NCI-H2029 treated with DMSO at 0.1 percent for 48 hours (cell line): ENCODE data around the gene SPO11.
A peak's percentile ranks its signal among the peaks of the same experiment; 100 is the strongest.
"Not testable (repeated sequence)": the region's sequence is repeated elsewhere in the genome, so short reads cannot be mapped to it uniquely, and the experiment has no call there.

ENCODE experiments used
- DNase-seq: peaks from one replicate; lab custom pipeline; 2025; lab: John Stamatoyannopoulos, UW

Gene SPO11

DNA sequence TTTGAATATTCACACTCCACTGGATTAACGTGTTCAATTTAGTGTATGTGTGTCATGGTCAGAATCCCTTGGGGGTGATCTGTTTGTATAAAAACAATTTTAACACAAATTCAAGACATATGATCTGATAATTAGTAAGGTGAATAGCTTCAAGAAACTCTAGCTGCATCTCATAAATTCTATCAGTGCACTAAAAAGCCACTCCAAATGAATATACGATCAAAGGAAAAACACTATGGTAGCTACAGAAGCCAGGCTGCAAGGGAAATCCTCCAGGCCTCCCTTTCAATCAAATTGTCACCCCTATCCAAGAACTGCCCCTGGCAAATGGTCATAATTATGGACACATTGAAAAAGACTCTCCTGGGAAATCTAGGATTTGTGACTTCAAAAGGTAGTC lies 12.1 kb downstream of the SPO11 start:
- DNase-seq = no peak

DNA sequence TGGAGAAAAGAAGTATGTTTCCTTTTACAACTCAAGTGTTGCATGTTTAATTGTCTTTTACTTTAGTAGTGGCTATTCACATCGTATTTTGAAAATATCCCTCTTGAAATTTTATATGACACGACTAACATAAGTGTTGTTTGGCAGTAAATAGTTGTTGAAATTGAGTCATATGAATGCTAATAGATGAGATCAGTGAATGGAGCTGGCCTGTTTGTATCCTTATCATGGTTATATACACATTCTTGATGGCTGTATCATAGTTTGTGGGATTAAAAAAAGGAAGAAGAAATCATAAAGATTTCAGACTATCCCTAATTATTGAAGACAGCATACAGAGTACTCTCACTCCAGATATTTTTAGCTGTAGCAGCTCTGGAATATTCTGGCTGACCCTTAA lies 13.2 kb downstream of the SPO11 start:
- no peak for DNase-seq

DNA sequence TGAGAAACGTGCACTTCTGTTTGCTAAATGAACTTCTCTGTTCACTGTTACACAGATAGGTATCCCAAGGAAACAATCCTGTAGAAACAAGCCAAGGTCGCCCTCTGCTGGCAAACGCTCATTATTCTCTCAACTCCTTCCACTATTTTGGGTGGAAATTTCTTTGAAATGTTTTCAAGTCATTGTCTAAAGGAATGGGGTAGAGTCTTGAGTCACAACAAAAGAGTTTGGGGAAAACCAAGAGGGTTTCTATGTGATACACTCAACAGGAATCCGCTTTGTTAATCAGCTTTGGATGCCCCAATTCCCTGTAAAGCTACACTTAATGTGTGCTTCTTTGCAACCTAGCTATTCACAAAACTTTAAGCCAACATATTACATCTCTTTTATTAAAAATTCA lies 16.9 kb downstream of the SPO11 start:
- DNase-seq = peak; percentile 4

DNA sequence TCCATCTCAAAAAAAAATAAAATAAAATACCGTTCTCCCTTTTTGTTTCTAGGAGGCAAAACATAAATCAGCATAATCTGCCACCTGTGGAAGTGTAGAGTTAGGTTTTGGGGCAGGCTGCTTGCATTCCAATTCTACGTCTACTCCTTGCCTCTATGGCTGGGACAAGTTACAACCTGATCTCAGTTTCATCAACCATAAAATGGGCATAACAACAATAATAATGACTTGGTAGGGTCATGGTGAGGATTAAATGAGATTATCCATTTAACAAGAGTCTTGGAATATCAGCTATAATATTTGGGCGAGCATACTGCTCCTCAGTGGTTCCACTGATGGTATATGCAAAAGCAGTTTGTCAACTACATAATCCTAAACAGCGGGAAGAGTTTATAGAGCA lies 17.8 kb downstream of the SPO11 start:
- DNase-seq = no peak

DNA sequence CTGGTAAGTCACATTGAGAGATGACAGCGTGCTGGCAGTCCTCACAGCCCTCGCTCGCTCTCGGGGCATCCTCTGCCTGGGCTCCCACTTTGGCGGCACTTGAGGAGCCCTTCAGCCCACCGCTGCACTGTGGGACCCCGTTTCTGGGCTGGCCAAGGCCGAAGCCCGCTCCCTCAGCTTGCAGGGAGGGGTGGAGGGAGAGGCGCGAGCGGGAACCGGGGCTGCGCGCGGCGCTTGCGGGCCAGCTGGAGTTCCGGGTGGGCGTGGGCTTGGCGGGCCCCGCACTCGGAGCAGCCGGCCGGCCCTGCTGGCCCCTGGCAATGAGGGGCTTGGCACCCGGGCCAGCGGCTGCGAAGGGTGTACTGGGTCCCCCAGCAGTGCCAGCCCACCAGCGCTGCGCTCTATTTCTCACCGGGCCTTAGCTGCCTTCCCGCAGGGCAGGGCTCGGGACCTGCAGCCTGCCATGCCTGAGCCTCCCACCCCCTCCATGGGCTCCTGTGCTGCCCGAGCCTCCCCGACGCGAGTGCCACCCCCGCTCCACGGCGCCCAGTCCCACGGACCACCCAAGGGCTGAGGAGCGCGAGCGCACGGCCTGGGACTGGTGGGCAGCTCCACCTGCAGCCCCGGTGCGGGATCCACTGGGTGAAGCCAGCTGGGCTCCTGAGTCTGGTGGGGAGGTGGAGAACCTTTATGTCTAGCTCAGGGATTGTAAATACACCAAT lies 18.8 kb downstream of the SPO11 start:
- not testable (repeated sequence) for DNase-seq

DNA sequence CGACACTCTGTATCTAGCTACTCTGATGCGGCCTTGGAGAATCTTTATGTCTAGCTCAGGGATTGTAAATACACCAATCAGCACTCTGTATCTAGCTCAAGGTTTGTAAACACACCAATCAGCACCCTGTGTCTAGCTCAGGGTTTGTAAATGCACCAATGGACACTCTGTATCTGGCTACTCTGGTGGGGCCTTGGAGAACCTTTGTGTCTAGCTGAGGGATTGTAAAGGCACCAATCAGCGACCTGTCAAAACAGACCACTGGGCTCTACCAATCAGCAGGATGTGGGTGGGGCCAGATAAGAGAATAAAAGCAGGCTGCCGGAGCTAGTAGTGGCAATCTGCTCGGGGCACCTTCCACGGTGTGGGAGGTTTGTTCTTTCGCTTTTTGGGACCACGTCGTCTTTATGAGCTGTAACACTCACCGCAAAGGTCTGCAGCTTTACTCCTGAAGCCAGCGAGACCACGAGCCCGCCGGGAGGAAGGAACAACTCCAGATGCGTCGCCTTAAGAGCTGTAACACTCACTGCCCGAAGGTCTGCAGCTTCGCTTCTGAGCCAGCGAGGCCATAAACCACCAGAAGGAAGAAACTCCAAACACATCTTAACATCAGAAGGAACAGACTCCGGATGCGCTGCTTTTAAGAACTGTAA lies 19.4 kb downstream of the SPO11 start:
- not testable (repeated sequence) for DNase-seq

DNA sequence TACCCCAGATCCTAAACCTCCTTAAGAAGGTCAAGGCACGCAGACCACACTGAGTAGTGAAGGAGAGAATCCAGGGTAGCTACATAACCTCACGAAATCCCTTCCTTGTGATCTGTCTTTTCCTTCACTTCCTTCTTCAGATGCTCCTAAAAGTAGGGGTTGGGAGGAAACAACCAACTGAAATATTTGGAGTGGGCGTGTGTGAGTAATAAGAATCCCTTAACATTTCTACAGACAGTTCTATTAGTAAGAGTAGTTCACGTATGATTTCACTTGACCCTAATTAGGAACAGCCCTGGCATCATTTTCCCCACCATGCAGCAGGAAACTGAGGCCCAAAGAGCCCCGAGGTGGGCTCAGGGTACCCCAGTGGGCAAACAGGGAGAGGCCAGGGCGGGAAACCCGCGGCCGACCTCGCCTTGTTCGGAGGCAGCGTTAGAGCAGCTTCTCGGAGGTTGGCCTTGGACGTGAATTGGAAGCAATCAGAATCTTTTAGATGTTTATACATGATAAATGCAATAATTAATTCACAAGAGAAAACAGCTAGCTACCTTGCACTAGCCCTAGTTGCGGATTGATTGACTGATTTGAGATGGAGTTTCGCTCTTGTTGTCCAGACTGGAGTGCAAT lies 20.6 kb downstream of the SPO11 start:
- no peak for DNase-seq

DNA sequence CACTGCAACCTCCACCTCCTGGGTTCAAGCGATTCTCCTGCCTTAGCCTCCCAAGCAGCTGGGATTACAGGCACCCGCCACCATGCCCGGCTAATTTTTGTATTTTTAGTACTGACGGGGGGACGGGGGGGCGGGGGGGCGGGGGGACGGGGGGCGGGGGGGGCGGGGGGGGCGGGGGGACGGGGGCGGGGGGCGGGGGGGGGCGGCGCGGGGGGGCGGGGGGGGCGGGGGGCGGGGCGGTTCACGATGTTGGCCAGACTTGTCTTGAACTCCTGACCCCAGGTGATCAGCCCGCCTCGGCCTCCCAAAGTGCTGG lies 21.1 kb downstream of the SPO11 start:
- not testable (repeated sequence) for DNase-seq

DNA sequence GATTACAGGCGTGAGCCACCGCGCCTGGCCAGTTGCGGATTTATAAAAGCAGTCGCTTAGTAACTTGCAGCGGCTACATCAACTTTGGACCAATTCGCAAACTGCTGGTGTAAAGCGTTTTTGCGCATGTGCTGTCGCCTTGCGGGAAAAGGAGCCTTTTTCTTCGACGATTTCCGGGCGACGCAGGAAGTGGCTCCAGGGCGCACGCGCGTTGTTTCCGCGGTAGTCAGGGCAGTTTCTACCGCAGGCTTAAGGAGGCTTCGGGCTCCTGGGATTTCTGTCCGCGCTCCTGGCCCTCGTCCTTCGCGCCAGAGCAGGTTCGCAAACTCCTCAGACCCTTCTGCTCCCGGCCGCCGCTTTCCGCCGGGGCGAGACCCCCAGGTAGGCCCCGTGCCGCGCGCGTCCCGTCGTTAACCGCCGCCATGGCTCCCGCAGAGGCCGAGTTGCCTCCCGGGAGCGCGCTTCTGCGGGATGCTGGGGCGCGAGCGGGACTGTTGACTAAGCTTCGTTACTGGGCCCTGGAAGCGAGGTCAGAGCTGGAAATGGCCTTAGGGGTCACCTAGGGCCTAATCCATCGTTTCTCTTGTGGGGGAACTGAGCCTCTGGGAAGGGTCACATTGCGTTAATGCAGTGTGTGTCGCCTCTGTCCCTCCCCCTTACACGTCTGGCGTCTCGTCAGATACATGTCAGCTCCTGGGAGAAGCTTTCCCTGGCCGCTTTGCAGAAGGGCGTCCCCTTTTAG lies 21.6 kb downstream of the SPO11 start, which contains the start of gene RAE1:
Gene RAE1, plus strand, starts transcription at position 214 of the 742 bp plus-strand sequence. CDS start 2,784 bp downstream, outside the sequence.
- peak; percentile 69 for DNase-seq

DNA sequence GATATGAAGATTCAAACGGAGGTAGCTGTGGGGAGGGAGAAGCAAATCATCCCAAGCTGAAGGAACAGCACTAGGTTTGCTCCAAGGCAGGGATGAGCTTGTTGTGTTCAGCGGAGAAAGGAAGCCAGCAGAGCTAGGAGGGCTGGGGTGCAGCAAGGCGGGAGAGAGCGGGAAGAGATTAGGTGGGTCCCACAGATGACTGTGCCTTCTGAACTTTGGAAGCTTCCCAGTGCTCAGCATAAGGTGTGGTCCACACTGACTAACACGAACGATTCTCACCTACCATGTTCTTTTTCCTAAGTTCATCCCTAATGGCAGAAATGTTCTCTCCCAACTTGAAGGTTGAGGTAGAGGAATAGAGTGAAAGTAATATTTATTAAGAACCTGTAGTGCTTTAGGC lies 22.7 kb downstream of the SPO11 start:
- no peak for DNase-seq

DNA sequence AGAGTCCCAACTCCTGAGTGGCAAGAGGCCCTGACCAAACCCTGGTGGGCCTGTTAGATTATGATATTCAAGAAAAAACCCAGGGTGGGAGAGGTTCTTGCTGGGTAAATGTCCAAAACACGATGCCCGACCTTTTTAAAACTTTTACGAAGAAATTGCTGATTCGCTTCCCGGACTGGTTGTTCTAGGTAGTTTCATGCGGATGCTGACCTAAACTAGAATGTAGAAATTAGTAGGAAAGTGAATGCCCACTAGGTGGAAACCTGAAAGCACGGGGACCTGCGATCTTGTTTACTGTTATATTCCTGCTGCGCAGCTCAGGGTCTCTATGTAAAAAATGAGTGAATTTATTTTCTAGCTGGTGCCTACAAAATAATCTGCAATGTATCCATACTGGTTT lies 23.7 kb downstream of the SPO11 start:
- no peak for DNase-seq

DNA sequence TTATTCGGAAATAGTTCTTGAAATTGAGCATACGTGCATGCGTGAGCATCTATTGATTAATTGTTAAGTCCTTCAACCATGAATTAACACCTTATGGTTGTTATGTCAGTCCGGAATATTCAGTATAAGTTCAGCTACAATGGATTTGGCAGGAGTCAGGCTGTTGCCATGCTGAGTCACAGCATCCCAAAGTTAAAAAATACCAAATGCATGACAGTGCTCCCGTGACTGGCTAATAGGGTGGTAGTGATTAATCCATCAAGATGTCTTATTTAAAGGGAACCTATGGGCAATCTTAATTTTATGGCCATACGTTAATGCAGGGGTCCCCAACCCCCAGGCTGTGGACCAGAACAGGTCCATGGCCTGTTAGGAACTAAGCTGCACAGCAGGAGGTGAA lies 31.9 kb downstream of the SPO11 start:
- DNase-seq = no peak

DNA sequence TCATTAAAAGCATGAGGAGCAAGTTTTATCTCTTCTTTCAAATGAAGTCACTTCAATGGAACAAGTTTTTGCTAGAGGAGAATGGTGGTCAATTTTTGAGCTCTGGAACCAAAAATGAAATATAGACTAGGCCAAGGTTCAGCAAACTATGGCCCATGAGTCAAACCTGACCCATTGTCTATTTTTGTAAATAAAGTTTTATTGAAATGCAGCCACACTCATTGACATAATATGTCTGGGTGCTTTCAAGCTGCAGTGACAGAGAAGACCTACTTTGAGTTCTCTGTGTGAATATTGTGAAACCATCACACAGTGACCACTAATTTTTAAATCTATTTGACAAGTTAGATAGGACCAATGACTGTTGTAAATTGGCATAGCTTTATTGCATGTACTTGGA lies 34.8 kb downstream of the SPO11 start:
- no peak for DNase-seq

DNA sequence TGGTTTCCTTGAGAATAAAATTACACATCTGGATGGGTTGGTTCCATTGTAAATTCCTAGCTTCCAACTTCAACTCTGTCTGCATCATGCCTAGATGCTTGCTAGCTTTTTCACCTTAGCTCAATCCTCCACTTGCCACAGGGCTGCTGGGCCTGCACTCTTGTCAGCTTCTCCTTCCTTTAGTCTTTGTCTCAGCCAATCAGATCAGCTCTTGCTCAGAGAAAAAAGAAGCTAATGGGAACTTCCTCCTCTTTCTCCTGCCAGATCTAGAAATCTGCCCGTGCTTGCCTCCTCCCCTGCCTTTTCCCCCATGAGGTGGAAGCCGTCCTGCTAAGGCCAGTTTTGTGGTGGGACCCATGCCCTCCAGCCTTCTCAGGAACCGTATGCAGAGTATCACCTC lies 40.0 kb downstream of the SPO11 start:
- DNase-seq = no peak

DNA sequence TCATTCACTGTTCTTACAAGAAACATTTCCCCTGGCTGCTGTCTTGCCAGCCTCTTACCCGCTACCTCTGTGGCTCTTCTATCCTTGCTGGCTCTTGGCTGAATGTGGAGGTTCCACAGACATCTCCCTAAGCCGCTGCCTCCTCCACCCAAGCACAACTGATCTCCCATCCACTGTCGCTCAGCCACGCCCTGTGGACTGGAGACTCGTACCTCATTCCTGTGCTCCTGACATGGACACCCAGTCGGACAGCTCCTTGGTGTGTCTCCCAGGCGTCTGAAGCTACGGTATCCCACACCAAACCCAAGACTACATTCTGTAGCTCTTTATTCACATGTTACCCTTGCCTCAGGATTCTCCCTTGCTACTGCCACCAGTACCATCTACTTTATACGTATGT lies 40.7 kb downstream of the SPO11 start:
- no peak for DNase-seq

DNA sequence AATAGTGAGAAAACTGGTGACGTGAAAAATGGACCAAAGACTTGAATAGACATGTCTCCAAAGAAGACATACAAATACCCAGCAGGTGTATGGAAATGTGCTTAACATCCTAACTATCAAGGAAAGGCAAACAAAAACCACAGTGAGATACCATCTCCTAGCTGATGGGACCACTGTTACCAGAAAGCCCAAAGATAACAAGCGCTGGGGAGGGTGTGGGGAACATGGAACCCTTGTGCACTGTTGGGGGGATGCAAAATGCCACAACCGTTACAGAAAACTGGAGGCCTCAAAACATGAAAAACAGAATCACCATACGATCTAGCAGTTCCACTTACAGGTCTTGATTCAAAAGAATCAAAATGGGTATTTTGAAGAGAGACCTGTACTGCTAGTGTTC lies 41.8 kb downstream of the SPO11 start:
- no peak for DNase-seq

DNA sequence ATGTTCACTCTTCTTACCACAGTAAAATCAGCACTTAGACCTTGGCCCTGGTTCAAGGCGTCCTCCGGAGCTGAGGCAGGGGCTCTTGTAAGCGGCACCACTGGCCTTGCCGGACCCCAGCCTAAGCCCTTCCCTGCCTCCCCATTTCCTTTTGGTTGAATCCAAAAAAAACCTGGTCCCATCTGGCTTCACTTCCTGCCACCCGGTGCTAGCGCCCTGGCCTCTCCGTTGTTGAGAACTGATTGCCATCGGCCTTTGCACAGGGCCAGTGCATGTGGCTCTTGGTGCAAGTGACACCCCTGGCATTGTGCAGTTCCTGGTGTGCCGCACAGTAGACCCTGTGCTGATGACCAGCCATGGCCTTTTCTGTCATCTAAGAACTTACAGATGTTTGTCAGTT lies 42.6 kb downstream of the SPO11 start:
- no peak for DNase-seq

DNA sequence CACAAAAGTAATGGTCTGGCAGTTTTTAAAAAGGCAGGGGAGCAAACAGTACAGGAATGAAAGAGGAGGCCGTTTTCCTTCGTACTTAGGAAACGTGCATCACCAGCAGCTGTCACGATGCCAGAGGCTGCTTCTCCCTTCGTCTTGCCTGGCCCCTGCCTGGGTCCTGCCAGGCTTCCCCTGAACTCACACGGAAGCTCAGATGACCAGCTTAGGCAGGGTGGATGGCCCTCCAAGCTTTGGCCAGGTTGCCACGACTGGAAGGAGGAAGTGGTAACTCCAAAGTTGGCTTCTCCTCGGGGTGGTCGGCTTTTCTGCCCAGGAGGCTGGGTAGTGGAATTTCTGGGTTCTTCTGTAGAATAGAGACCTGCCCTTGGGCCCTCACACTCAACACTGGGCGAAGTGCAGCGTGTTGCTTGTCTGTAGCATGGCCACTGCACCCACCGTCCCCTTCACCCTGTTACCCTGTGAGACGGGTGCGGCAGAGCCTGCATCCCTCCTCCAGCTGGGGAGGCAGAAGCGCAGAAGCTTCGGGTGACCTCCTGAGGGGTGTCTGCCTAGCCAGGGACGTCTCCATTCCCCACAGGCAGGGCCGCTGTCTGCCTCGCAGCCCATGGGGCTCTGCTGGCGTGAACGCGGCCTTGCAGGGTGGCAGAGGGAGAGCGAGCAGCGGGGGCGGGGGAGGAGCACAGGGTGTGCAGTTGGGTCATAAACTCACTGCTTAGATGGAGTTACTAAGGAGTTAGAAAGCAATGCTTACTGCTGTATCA lies 43.2 kb downstream of the SPO11 start:
- no peak for DNase-seq

DNA sequence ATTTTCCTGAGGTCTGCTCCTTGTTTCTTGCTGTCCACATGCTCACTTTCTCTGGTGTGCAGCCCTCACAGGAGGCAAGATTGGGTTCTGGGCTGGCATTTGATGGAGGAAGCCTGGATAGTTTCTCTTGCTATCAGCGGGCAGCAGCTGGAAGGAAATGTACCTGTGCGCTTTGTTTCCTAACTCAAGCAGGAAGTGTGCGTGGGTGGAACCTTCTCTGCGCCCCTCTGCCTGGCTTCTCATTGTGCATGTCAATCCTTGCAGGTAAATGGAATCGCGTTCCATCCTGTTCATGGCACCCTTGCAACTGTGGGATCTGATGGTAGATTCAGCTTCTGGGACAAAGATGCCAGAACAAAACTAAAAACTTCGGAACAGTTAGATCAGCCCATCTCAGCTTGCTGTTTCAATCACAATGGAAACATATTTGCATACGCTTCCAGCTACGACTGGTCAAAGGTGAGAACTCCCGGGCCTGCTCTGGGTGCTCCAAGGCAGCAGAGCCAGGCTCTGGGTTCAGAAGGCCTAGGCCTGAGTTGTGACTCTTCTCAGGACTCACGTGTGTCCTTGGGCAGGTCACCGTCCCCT lies 44.8 kb downstream of the SPO11 start:
- DNase-seq = no peak

DNA sequence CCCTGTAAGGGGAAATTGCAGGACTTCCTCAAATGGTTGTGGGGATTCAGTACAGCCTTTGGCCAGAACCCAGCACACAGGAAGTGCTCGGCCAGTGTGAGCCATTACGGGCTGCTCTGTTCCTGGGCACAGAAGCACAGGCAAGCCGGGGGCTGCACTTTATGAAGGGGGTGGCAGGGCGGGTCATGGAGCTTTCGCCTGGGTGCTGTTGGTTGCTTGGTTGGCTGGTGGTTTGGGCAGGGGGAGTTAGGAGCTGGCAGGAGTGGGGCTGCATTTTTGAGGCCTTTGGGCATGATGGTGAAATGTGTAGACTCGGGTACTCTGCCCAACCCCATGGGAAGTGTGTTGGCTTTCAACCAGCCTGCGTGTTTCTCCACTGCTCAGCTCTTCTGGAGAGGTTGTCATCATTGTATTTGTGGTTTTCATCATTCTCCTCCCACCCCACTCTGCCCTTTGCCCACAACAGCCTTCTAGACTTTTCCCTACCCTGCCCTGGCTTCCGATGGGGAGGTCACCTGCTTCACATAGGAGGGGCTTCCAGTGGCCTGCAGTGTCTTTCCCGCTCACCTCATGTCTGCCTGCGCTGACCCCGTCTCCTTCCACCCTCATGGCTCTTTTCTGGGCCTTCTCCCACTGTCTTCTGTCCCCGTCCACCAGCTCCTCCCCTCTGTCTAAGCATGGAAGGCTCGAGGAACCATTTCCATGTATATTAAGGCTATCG lies 45.5 kb downstream of the SPO11 start:
- DNase-seq = no peak

DNA sequence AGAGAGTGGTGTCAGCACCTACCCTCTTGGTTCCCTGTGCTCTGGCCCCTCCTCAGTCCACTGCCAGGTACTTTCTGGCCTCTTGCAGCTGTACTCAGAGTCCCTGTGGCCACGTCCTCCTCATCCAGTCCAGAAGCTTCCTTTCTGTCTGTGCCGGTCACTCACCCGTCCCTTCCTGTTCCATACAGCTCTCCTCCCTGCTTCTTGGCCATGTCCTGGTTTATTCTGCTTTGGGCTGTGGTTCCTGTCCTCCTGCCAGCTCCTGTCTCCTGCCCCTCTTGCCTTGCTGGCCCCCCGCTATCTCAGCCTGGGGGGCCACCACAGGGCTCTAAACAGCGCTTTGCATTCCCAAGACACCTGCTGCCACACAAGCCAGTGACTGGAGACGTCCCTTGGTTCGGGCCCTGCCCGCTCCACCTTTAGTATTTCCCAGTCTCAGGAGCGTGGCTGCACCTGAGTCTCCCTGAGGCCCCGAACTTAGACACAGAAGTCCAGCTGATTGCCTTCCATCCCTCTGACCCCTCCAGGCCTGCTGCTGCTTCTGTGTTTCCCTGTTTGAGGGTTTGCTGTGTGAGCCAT lies 46.1 kb downstream of the SPO11 start:
- DNase-seq = no peak
